ENCODE data around the gene TOR3A. TPM values are rescaled to one million over a fixed set of nuclear protein-coding genes. Genes with fewer than 3 reads are reported as not detected.
A peak's percentile ranks its signal among the peaks of the same experiment; 100 is the strongest.

TOR3A gene
- total RNA-seq, 1 experiment from 2014 or later: 25.2 TPM

- TF ChIP-seq CTCF (IDR thresholded peaks at IDR 0.05; ENCODE audit: insufficient read depth in 1 of 2, low read depth in 1 of 2, low read length in 1 of 2, severe bottlenecking in 1 of 2, unreplicated experiment in 1 of 2): no peak
- no peaks in the 10 kb centered on the region for H3K9me3 ChIP-seq
- no peaks in the 10 kb centered on the region for H3K27me3 ChIP-seq (replicated peaks; ENCODE audit: control insufficient read depth, insufficient read depth, low read length)
- H3K4me1 Mint-ChIP-seq (ENCODE audit: low read depth, unreplicated experiment): no peaks in the 10 kb centered on the region
- BruUV-seq (replicated peaks): no TSS peak
- peaks cover 37% of the 10 kb centered on the region for H3K36me3 Mint-ChIP-seq (ENCODE audit: insufficient read depth, unreplicated experiment)
- DNase-seq: no peak
- H3K9me3 Mint-ChIP-seq (ENCODE audit: unreplicated experiment): no peaks in the 10 kb centered on the region
- H3K4me3 ChIP-seq (ENCODE audit: low read depth, low read length): no peak overlapping the region
- CTCF ChIA-PET: interaction anchor here (0.6 kb wide), 1 partner anchor 146 kb away, joined by 3 read pairs; no protein-coding TSS in a partner anchor
- no peaks in the 10 kb centered on the region for H3K27me3 Mint-ChIP-seq (ENCODE audit: insufficient read depth, unreplicated experiment)
- no peaks in the 10 kb centered on the region for H3K4me1 ChIP-seq
- H3K4me3 Mint-ChIP-seq (ENCODE audit: unreplicated experiment): no peak overlapping the region
- POLR2A ChIA-PET: no interaction called here
- H3K36me3 ChIP-seq (ENCODE audit: control insufficient read depth, insufficient read depth, low read length): peaks cover 2% of the 10 kb centered on the region
- intact Hi-C loops (cut with micrococcal nuclease; ENCODE audit: unreplicated experiment): loop anchor here (10.0 kb wide), 1 partner anchor 357 kb away; no protein-coding TSS in a partner anchor
- no peak overlapping the region for H3K27ac Mint-ChIP-seq (ENCODE audit: unreplicated experiment)
These were observed 5.8 kb downstream of the TOR3A start for GRCh38 chr1:179087665-179088064.

- ChIA-PET POLR2A (no interaction called here), CTCF (no interaction called here)
- no peaks in the 10 kb centered on the region for H3K9me3 ChIP-seq
- no peaks in the 10 kb centered on the region for H3K4me1 Mint-ChIP-seq (ENCODE audit: low read depth, unreplicated experiment)
- H3K4me3 Mint-ChIP-seq (ENCODE audit: unreplicated experiment): no peak overlapping the region
- no peak for TF ChIP-seq CTCF (IDR thresholded peaks at IDR 0.05; ENCODE audit: insufficient read depth in 1 of 2, low read depth in 1 of 2, low read length in 1 of 2, severe bottlenecking in 1 of 2, unreplicated experiment in 1 of 2)
- H3K27me3 ChIP-seq (replicated peaks; ENCODE audit: control insufficient read depth, insufficient read depth, low read length): no peaks in the 10 kb centered on the region
- peak in 1 of 2 experiments; percentile 8 for DNase-seq
- peaks cover 3% of the 10 kb centered on the region for H3K36me3 ChIP-seq (ENCODE audit: control insufficient read depth, insufficient read depth, low read length)
- no peak overlapping the region for H3K27ac Mint-ChIP-seq (ENCODE audit: unreplicated experiment)
- no peaks in the 10 kb centered on the region for H3K27me3 Mint-ChIP-seq (ENCODE audit: insufficient read depth, unreplicated experiment)
- H3K9me3 Mint-ChIP-seq (ENCODE audit: unreplicated experiment): no peaks in the 10 kb centered on the region
- H3K36me3 Mint-ChIP-seq (ENCODE audit: insufficient read depth, unreplicated experiment): peaks cover 45% of the 10 kb centered on the region
- intact Hi-C loops (cut with micrococcal nuclease; ENCODE audit: unreplicated experiment): loop anchor here (10.0 kb wide), 1 partner anchor 355 kb away; no protein-coding TSS in a partner anchor
- BruUV-seq (replicated peaks): no TSS peak
- no peak overlapping the region for H3K4me3 ChIP-seq (ENCODE audit: low read depth, low read length)
- no peaks in the 10 kb centered on the region for H3K4me1 ChIP-seq
These were observed 8.1 kb downstream of the TOR3A start for GRCh38 chr1:179089827-179090482.

- Mint-ChIP-seq H3K4me3 (ENCODE audit: unreplicated experiment) (no peak overlapping the region), H3K27me3 (ENCODE audit: insufficient read depth, unreplicated experiment) (no peaks in the 10 kb centered on the region), H3K27ac (ENCODE audit: unreplicated experiment) (no peak overlapping the region), H3K4me1 (ENCODE audit: low read depth, unreplicated experiment) (no peaks in the 10 kb centered on the region), H3K36me3 (ENCODE audit: insufficient read depth, unreplicated experiment) (peaks cover 48% of the 10 kb centered on the region), H3K9me3 (ENCODE audit: unreplicated experiment) (no peaks in the 10 kb centered on the region)
- CTCF ChIA-PET: no interaction called here
- intact Hi-C loops (cut with micrococcal nuclease; ENCODE audit: unreplicated experiment): no loop called here
- POLR2A ChIA-PET: no interaction called here
- H3K27me3 ChIP-seq (replicated peaks; ENCODE audit: control insufficient read depth, insufficient read depth, low read length): no peaks in the 10 kb centered on the region
- no TSS peak for BruUV-seq (replicated peaks)
- no peak for DNase-seq
- no peak for TF ChIP-seq CTCF (IDR thresholded peaks at IDR 0.05; ENCODE audit: insufficient read depth in 1 of 2, low read depth in 1 of 2, low read length in 1 of 2, severe bottlenecking in 1 of 2, unreplicated experiment in 1 of 2)
- H3K9me3 ChIP-seq: no peaks in the 10 kb centered on the region
- no peak overlapping the region for H3K4me3 ChIP-seq (ENCODE audit: low read depth, low read length)
- no peaks in the 10 kb centered on the region for H3K4me1 ChIP-seq
- H3K36me3 ChIP-seq (ENCODE audit: control insufficient read depth, insufficient read depth, low read length): peaks cover 3% of the 10 kb centered on the region
These were observed 8.7 kb downstream of the TOR3A start for GRCh38 chr1:179090522-179090921.
